Stimulated activated CD8-positive, alpha-beta memory T cell treated with anti-CD3 and anti-CD28 coated beads, Interleukin-12 subunit alpha, Interleukin-12 subunit beta, amount 100 ng/mL, for 24 hours (primary cell): ENCODE measurements around the gene ATRNL1.

Source experiments
- DNase-seq: peaks from one replicate; pipeline ENCODE4 v3.0.0-alpha.2; 2020; ENCODE audit errors: extremely low read depth

Gene ATRNL1

DNA sequence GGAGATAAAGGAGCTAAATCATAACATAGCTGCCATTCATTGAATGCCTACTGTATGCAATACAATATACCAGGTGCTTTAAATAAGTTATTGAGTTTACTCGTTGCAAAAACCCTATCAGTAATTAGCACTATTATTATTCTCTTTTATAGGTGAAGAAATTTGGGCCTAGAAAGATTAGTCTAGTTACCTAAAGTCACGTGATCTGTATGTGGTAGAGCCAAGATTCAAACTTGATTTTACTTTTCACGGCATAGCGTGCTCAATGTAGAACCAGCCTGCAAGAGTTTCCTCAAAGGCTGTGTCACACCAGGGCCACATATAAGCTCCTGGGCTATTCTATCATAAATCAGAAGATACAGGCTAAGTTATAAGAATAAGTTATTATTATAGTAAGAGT lies 740.0 kb downstream of the ATRNL1 start:
- DNase-seq: no peak

DNA sequence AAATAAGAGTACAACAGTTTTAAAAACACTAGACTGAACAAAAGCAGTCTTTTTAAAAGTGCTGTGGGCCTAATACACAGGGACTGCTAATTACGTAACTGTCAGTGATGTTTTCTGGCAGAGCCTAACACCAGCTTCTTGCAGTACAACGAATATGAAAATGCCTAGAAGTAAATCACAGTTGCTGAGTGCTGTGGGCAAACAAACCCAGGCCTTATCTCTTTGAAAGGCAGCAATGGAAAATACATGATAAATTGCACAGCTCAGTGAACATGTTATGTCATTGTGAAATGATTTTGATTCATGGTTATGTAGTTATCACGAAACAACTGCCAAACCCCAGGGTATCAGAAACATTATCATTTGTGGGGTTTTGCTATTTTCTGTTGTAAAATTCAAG lies 751.4 kb downstream of the ATRNL1 start:
- DNase-seq: no peak

DNA sequence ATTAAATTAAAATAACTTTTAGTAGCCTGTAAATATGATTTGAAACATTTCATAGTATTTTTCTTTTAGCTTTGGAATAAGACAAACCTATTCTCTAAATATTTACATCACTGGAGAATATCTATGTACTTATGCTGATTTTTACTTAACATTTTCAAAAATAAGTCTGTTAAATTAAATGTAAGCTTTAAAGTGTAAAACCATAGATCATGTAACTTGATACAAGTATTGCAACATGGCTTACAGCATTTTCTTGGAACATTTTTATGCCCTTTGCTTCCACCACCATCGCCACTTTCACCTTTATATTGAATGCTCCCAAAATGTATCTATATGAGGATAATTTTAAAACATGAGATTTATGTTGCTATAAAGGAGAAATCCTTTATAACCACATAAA lies 752.8 kb downstream of the ATRNL1 start:
- DNase-seq: no peak

DNA sequence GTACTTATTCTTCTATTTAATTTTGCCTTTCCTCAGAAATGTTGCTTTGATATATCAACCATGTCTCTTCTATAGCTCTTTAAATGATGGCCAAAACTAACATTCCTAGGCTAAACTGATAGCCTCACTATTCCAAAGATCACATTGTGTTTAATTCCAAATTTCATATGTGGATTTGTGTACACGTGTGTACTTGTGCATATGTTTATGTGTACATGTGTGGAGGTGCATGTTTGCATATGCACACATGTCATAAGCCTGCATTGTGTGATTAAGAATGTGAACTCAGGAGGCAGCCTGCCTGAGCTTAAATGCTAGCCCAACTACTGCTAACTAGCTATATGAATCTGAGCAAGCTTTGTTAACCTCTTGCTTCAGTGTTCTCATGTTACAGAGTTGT lies 753.4 kb downstream of the ATRNL1 start:
- no peak for DNase-seq

DNA sequence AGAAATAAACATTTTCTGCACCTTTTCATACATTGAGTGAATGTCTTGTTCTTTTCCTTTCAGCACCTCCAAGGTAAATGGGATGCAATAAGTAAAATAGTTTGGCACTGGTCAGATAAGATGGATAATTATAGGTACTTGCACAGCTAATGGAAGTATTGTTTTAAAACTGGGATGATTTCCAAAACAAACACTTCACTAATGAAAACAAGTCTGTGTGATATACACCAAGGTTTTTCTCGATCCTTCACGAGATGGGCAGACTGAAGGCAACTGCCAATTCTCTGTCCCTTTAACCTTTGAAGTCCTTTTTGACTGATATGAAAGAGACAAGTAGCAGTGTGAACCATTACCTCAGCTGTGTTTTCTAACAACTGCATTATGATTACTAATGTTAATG lies 756.0 kb downstream of the ATRNL1 start:
- DNase-seq: no peak

DNA sequence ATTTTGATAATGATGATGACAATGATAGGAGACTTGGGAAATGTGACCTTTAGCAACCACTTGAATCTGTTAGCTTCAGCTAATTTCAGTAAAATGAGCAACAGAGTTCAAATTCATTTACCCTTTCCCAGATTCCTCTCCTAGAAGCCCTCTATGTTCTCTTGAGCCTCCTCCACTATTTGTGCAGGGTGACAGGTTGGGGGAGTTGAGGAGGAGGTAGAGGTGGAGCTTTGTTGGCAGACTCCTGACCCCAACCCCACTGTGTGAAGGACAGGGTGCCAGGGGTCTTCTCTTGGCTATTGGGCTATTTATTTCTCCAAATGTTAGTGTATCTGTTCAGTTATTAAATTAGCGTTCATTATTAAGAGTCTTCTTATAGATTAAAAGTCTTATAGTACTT lies 757.5 kb downstream of the ATRNL1 start:
- DNase-seq: no peak

DNA sequence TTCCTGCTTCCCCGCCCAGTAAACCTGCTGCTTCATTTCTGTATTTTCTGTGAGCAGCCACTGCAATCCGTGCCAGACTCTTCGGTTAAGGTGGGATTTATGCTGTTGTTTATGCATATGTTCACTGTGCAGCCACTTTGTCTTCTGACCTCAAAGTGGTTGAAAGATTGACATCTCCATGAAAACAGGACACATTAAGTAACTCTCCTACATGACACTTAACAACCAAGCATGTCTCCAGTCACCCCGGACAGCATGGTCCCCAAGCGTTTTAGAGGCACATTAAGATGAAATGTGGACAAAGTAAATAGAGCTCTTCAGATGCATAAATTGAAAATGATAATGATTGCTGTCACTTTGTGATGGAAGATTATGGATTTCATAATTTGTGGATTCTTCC lies 758.5 kb downstream of the ATRNL1 start:
- DNase-seq: no peak

DNA sequence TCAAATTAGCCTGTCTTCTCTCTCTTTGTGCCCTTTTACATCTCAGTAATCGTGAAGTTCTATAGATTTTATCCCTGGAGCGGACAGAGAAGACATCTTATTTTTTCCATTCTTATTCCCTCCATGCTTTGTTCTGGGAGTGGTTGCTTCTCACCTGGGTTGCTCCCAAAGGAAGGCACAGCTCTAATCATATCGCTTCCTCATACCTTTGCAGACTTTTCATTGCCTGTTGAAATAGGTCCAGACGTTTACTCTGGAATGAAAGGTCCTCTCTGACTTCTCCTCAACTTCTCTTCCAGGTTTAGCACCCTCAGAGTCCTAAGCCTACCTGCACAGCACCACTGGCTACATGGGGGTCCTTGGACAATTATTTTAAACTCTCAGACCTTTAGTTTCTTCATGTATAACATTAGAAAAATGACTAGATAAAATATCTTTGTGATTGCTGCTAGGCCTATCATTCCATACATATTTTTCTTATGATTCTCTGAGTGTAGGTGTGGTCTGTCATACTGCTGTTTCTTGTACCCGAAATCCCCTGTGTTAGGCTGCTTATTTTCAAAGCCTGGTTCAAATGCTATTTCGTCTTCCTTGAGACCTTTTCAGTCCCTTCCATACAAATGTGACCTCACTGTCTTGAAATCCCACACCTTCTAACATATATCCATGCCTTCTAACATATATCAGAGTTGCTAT lies 761.7 kb downstream of the ATRNL1 start:
- DNase-seq: no peak

DNA sequence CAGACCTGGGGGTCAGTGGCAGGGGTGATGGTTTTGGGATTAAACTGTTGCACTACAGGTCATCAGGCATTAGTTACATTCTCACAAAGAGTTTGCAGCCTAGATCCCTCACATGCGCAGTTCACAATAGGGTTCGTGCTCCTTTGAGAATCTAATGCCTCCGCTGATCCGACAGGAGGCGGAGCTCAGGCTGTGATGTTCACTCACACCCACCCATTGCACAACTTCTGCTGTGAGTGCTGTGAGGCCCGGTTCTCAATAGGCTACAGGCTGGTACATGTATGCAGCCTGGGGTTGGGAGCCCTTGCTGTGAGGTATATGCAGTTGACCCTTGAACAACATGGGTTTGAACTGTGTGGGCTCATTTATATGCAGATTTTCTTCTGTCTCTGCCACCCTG lies 763.4 kb downstream of the ATRNL1 start:
- no peak for DNase-seq

DNA sequence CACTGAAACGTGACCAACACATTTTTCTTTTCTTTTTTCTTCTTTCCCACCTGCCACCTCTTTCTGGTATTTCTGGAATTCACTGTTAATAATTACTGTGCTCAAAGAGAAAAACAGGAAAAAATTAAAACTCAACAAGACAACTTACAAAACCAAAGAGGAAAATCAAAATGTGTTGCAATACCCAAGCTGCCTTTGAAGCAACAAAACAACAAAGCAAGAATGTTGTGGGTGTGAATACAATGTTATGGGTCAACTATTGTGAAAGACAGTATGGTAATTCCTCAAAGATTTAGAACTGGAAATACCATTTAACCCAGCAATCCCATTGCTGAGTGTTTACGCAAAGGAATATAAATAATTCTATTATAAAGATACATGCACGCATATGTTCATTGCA lies 764.7 kb downstream of the ATRNL1 start:
- DNase-seq: no peak

DNA sequence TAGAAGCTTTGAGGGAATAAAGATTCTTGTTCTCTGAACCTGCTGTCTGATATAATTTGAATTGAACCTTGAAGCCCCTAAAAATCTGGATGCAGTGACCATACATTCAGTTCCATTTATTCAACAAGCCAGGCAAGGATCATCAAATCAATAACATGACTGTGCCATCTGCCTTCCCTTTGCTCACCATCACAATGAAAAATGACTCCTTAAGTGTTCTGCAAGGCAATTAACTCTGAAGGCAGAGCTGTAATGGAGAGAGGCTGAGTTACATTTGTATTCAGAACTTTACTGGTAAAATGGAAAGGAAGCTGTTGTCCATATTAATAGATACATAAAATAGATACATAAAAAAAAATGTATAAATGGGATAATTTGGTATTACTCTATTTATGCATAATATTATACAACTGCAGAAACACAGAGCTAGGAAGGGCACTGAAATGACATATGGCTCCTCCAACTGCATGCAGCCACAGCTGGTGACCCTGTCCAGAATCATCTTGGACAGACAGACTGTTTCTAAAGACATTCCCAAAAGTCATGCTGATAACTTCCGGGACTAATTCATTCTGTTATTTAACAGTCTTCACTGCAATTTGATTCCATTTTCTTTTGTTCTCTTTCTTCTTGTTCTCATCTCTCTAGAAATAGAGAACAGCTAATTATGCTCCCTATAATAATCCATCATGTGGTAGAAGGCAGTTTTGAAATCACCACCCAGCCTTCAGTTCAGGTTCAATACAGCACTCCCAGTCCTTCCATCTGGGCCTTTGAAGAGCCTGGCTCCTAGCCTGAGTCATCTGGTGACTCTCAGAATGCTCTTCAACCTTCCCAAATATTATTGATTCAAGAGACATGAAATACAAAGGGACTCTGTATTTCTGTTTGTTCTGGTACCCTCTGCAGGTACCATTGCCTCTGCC lies 767.3 kb downstream of the ATRNL1 start:
- DNase-seq: no peak

DNA sequence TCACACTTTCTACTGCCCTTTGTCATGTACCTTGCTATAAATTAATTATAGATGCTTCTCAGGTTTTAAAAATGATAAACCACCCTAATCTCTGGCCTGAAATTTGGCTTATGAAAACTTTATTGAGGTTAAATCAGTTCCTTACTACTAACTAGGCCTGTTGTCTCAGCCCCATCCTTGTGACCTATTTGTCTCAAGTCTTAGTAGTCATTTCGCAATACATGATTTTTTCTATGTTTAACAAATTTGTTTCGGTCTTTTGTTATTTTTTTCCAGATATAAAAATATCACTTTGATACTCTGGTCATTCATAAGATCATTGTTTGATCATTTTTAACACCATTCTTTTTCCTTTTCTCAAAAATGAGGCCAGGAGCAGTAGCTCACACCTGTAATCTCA lies 768.3 kb downstream of the ATRNL1 start:
- no peak for DNase-seq

DNA sequence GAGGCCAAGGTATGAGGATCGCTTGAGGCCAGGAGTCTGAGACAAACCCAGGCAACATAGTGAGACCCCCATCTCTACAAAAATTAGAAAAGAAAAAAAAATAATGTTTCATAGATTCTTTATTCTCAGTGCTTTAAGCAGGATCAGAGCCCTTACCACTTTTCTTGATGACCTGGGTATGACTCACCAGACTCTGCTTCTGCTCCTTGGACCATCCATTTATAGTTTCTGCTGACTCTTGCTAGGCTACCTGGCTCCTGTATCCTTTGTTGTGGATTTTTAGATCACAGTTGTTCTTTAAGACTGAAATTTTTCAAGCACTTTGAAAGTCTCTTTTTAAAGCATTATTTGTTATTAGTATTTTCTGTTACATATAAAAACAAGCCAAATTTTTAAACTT lies 768.7 kb downstream of the ATRNL1 start:
- DNase-seq: no peak

DNA sequence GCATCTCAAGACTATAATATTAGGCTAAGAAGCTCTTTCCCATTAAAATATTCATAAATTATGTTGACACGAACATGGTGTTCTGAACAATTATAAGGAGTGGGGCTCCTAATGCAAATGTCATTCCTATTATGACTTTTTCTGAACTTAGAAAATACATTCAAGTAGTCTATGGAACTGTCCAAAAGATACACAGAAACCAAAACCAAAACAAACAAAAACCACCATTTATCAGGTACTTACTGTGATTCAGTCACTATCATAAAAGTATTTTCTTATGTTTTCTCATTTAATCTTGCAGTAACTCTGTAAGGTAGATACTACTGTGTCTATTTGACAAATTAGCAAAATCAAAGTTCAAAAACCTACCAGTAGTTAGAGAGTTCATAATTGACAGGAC lies 773.0 kb downstream of the ATRNL1 start:
- no peak for DNase-seq

DNA sequence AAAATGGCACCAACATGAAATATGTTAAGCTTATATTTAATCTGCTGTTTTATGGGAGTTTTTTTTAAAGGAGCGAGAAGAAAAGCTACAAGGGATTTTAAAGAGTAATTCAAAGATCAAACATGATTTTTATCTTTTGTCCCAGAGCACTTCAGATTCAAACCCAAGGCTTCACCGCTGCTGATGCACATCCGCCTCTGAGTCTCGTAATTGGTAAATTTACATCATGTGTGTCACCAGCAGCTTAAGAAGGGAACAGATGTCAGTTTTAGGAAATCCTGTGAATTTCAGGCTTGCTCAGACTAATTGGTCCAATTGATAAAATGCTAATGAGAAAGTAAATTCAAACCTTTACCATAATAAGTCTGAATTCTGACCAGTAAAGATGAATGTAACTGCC lies 773.5 kb downstream of the ATRNL1 start:
- DNase-seq: no peak

DNA sequence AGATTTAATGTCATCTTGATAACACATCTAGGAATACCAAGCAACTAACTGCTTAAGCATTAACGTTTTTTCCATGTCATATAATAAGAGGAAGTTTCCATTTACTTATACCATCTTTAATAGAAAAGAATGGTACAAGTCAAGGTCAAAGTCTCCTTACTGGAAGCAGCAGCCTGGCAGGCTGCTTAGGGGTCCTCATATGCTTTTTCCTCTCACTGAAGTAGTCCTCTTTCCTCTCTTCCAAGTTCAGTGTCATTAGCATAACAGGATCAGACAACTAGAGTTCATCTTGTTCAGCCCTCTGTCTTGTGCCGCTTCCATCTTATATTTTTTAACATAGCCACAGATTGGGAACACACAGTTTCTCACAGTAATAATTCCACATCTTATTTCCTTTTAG lies 774.1 kb downstream of the ATRNL1 start:
- no peak for DNase-seq

DNA sequence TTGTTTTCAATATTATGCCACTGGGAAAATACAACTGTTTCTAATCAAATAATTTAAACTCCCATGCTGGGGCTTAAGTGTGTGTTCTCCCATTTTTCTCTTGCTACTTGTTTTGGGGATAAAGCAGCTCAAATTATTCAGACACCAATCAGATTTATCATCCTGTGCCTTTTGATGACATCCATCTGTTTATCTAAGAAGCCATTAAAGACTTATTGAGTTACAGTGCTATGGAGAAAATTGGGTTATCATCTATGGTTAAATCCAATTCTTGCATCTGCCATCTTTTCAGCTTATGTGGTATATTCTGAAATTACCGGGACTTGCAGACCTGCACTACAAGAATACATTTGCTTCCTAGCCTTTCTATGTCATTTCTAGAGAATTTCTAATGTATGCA lies 778.7 kb downstream of the ATRNL1 start:
- no peak for DNase-seq

DNA sequence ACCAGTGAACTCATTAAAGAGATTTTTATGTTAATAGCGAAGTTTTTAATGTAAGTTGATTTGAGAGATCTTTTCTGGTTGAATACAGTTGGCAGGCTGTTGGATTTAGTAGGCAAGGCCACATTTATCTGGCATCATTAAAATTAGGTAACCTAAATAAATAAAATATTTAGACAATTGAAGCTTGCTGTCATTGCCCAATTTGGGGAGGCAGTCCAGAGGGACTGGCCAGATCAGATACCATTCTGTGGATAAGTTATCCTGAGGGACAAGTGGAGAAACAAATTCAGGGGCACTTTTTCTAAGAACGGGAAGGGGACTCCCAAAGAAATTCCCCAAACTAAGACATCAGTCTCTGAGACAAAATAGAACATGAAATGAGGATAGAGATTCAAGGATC lies 782.0 kb downstream of the ATRNL1 start:
- DNase-seq: no peak

DNA sequence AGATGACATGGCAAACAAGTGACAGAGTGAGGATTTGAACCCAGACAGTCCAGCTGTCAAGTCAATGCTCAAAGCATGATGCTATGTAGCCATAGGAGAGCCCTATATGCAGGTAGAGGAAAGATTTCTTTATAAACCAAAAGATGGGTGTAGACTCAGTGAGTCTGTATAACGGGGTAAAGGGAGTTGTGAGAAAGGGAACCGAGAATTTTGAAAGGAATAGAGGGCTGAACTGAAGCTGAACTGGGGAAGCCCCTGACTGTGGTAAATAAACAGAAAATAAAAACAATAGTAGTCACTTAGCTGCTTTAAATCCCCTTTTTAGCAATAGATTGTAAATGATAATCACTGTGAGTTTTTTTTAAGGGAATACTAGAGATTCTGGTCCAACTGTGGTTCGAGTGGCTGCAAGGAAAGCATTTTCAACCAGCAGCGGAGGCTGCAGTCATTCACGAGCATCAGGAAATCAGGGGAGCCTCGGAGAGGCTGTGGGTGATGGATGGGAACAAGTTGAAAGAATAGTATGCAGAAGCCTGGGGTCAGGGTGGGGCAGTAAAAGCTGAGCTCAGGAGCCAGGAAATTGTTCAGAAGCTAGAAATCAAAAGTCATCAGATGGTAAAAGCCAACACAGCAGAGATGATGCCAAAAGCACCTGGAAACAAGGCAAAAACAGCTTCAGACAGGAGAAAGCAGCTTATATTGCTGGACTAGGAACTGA lies 786.4 kb downstream of the ATRNL1 start:
- no peak for DNase-seq

DNA sequence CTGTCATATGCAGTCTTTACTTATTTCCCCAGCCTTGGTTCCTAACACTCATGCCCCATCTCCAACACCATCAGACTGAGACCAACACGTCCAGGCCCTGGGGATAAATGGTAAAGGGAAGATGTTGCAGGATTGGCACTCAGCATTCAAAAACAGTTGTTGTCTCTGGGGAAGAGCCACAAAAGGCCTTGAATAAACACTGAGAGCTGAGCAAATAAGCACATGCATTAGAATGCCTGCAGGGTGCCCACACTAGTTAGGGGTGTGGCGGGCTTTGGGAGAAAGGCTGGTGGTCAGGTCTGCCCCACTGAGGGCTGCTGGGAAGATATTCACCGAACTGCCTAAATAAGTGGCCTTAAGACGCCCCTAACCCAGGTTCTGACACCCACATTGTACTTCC lies 788.9 kb downstream of the ATRNL1 start:
- DNase-seq: no peak

DNA sequence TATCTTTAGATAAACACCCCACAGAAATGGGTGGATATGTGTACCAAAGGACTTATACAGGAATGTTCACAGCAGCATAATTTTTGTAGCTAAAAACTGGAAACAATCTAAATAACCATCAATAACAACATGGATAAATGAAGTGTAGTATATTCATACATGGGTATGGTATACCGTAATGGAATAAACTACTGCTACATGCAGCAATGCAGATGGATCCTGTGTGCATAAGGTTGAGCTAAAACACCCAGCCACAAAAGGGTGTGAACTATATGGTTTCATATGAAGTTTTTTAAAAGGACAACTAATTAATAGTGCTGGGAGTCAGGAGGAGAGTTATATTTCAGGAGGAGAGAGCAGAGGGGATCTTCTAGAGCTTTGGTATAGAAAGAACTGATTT lies 790.2 kb downstream of the ATRNL1 start:
- no peak for DNase-seq

DNA sequence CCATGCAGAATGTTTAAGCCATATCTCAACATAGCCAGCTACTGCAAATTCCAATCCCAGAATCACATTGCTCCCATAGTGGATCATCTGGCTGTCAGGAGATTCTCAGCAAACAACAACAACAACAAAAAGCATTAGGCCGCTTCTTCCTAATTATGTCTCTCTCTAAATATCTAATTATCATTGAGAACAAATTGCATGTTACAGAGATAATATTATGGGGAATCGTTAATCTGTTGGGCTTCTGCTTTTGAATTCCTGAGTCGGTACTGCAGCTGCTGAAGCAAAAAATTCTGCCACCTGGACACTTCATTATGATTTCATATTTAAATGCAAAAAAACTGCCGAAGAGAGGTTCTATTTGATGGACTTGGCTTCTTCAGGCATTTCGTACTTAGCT lies 791.2 kb downstream of the ATRNL1 start:
- DNase-seq: no peak

DNA sequence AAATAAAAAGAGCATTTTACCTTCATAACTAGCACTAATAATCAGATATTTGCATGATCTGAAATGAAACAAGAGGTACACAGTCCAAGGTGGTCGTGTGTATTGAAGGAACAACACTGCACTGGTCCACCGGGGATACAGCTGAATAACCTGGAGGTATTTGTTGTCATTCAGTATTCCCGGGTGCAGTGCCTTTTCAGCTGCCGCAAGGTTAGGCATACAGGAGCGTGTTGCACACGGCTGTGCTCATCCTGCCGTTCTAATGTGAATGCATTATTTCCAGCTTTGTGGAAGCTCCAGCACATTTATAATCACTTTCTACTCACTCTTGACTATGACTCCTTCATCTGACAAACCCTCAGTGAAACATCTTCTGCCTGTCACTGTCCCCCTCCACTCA lies 802.0 kb downstream of the ATRNL1 start:
- DNase-seq: no peak
